H1 (cell line): ENCODE measurements around the gene GHRHR. TPM values are rescaled to one million over a fixed set of nuclear protein-coding genes. Genes with fewer than 3 reads are reported as not detected.
A peak's percentile ranks its signal among the peaks of the same experiment; 100 is the strongest.

Experiments
- CTCF ChIA-PET: fragments of 300-600 bp; sonication (Branson Sonifier 250); formaldehyde crosslinking; loops from one replicate; lab custom pipeline; 2021; ENCODE audit not compliant: partially characterized antibody; lab: Charles Lee
- POLR2A ChIA-PET: fragments of 300-600 bp; sonication (Branson Sonifier 250); formaldehyde crosslinking; loops from one replicate; lab custom pipeline; 2021; ENCODE audit warnings: inconsistent platforms; ENCODE audit not compliant: partially characterized antibody; lab: Charles Lee
- DNase-seq, 2 experiments: peaks; one replicate each; pipeline versions ENCODE4 v3.0.0 to v3.0.0-alpha.2; 2010 to 2022; ENCODE audit warnings: low spot score in 2 of 2, low read depth in 1 of 2, mixed read lengths in 1 of 2
- FAIRE-seq: peaks from 2 replicates; lab custom pipeline; 2011; peaks lifted over from hg19 to GRCh38; lab: Jason Lieb, UNC
- H2AFZ ChIP-seq: 2 replicates; pipeline ENCODE4 v1.8.1; 2012; ENCODE audit warnings: low read length, inconsistent platforms
- H2AK5ac ChIP-seq: 2 replicates; pipeline ENCODE4 v1.6.1; 2013; ENCODE audit warnings: low read depth, low read length
- H2BK120ac ChIP-seq: replicated peaks from 2 replicates; pipeline ENCODE3; 2013; ENCODE audit warnings: low read depth, low read length, inconsistent platforms
- H2BK12ac ChIP-seq: 2 replicates; pipeline ENCODE4 v1.6.1; 2013; ENCODE audit warnings: low read depth, low read length
- H2BK15ac ChIP-seq: 2 replicates; pipeline ENCODE4 v1.6.1; 2013; ENCODE audit warnings: low read length
- H2BK20ac ChIP-seq: 2 replicates; pipeline ENCODE4 v1.6.1; 2013; ENCODE audit warnings: low read length
- H2BK5ac ChIP-seq: 2 replicates; pipeline ENCODE4 v1.6.1; 2013; ENCODE audit warnings: low read depth, low read length
- H3K14ac ChIP-seq: 2 replicates; pipeline ENCODE4 v1.6.1; 2013; ENCODE audit warnings: inconsistent platforms; ENCODE audit not compliant: insufficient read length
- H3K18ac ChIP-seq: 2 replicates; pipeline ENCODE4 v1.6.1; 2013; ENCODE audit warnings: low read length; ENCODE audit errors: extremely low read depth
- H3K23ac ChIP-seq: 2 replicates; pipeline ENCODE4 v1.6.1; 2013; ENCODE audit warnings: inconsistent platforms; ENCODE audit not compliant: insufficient read length
- H3K23me2 ChIP-seq: 2 replicates; pipeline ENCODE4 v1.6.1; 2013; ENCODE audit warnings: low read depth, low read length
- H3K27ac ChIP-seq: 2 replicates; pipeline ENCODE4 v1.6.1; 2011; ENCODE audit warnings: low read depth, low read length, inconsistent platforms
- H3K27me3 ChIP-seq, 4 experiments: replicated peaks in 1 of 4; 1 replicate in 1 of 4; 2 replicates in 3 of 4; pipeline versions ENCODE4 v1.6.1 to v1.8.1; 2011 to 2013; ENCODE audit warnings: low read length in 3 of 4, mild to moderate bottlenecking in 3 of 4, inconsistent platforms in 2 of 4, mixed read lengths in 2 of 4, moderate library complexity in 1 of 4; ENCODE audit not compliant: control insufficient read depth in 3 of 4, insufficient read depth in 3 of 4; ENCODE audit errors: extremely low read depth in 1 of 4
- H3K36me3 ChIP-seq, 4 experiments: 2 replicates each; pipeline versions ENCODE4 v1.6.1 to v1.8.1; 2011 to 2013; ENCODE audit warnings: mild to moderate bottlenecking in 4 of 4, low read length in 3 of 4, moderate library complexity in 2 of 4, control low read depth in 1 of 4, inconsistent platforms in 1 of 4; ENCODE audit not compliant: insufficient read depth in 4 of 4, control insufficient read depth in 2 of 4
- H3K4ac ChIP-seq: replicated peaks from 2 replicates; pipeline ENCODE3; 2013; ENCODE audit warnings: low read length, low read depth, mixed read lengths, inconsistent platforms; ENCODE audit not compliant: insufficient read length
- H3K4me1 ChIP-seq, 4 experiments: replicated peaks in 1 of 4; 1 replicate in 1 of 4; 2 replicates in 3 of 4; pipeline versions ENCODE4 v1.6.1 to v1.8.1; 2011 to 2013; ENCODE audit warnings: low read length in 3 of 4, inconsistent platforms in 2 of 4, mixed read lengths in 1 of 4; ENCODE audit not compliant: insufficient read depth in 4 of 4, control insufficient read depth in 3 of 4
- H3K4me2 ChIP-seq, 2 experiments: 2 replicates each; pipeline versions ENCODE4 v1.6.1 to v1.8.1; 2011 to 2013; ENCODE audit warnings: low read depth in 2 of 2, low read length in 2 of 2, control low read depth in 1 of 2, inconsistent platforms in 1 of 2, mild to moderate bottlenecking in 1 of 2; ENCODE audit not compliant: insufficient read depth in 1 of 2
- H3K4me3 ChIP-seq, 4 experiments: fragments of 200-600, 300-600 bp in 1 of 4; sonication (generic), shearing (Covaris generic), sonication (Bioruptor Twin) in 1 of 4; 2 replicates each; pipeline versions ENCODE4 v1.5.1 to v1.8.1; 2011 to 2016; ENCODE audit warnings: low read length in 4 of 4, low read depth in 3 of 4, control low read depth in 2 of 4, inconsistent platforms in 2 of 4, mild to moderate bottlenecking in 2 of 4, mixed read lengths in 1 of 4, moderate library complexity in 1 of 4; ENCODE audit not compliant: insufficient read depth in 2 of 4; ENCODE audit errors: extremely low read depth in 1 of 4
- H3K56ac ChIP-seq: replicated peaks from 2 replicates; pipeline ENCODE3; 2013; ENCODE audit warnings: low read depth, mild to moderate bottlenecking, mixed read lengths, low read length, inconsistent platforms; ENCODE audit not compliant: insufficient read length
- H3K79me1 ChIP-seq: 2 replicates; pipeline ENCODE4 v1.6.1; 2013; ENCODE audit warnings: low read depth, low read length, control low read depth
- H3K79me2 ChIP-seq, 2 experiments: 2 replicates each; pipeline versions ENCODE4 v1.6.1 to v1.8.1; 2012 to 2013; ENCODE audit warnings: low read length in 2 of 2, mild to moderate bottlenecking in 2 of 2, inconsistent platforms in 1 of 2; ENCODE audit not compliant: insufficient read depth in 2 of 2, control insufficient read depth in 1 of 2
- H3K9ac ChIP-seq, 4 experiments: replicated peaks in 1 of 4; 1 replicate in 1 of 4; 2 replicates in 3 of 4; pipeline versions ENCODE4 v1.6.1 to v1.8.1; 2011 to 2013; ENCODE audit warnings: low read depth in 3 of 4, low read length in 3 of 4, control low read depth in 2 of 4, mild to moderate bottlenecking in 2 of 4, moderate library complexity in 2 of 4, inconsistent platforms in 1 of 4; ENCODE audit errors: extremely low read depth in 1 of 4
- H3K9me3 ChIP-seq, 2 experiments: 2 replicates each; pipeline versions ENCODE4 v1.6.1 to v1.8.1; 2012 to 2013; ENCODE audit warnings: mild to moderate bottlenecking in 2 of 2, moderate library complexity in 2 of 2, control low read depth in 1 of 2, inconsistent platforms in 1 of 2, low read depth in 1 of 2, low read length in 1 of 2, mixed read lengths in 1 of 2; ENCODE audit not compliant: insufficient read depth in 2 of 2
- H4K20me1 ChIP-seq, 2 experiments: replicated peaks in 1 of 2; 2 replicates each; pipeline versions ENCODE3 to v1.8.1; 2011 to 2013; ENCODE audit warnings: inconsistent platforms in 2 of 2, low read length in 2 of 2, mild to moderate bottlenecking in 1 of 2; ENCODE audit not compliant: insufficient read depth in 2 of 2, control insufficient read depth in 1 of 2
- H4K5ac ChIP-seq: 2 replicates; pipeline ENCODE4 v1.6.1; 2013; ENCODE audit warnings: low read length, low read depth, mixed read lengths, inconsistent platforms; ENCODE audit not compliant: insufficient read length
- H4K8ac ChIP-seq: 2 replicates; pipeline ENCODE4 v1.8.0; 2013; ENCODE audit warnings: mild to moderate bottlenecking, moderate library complexity, low read length, inconsistent platforms; ENCODE audit not compliant: insufficient read depth; ENCODE audit errors: extremely low read depth
- H4K91ac ChIP-seq: replicated peaks from 2 replicates; pipeline ENCODE3; 2013; ENCODE audit warnings: low read length, mixed read lengths, inconsistent platforms; ENCODE audit not compliant: insufficient read length
- BRCA1 ChIP-seq: IDR thresholded peaks from 2 replicates; pipeline ENCODE4 v1.6.1; 2012; ENCODE audit warnings: low read depth, low read length, improper control_type of control experiment
- CBX8 ChIP-seq: fragments of 300-800, 300-1000 bp; sonication (generic); IDR thresholded peaks from 2 replicates; pipeline ENCODE4 v1.7.1; 2016; ENCODE audit warnings: low read depth, low read length, borderline replicate concordance
- EP300 ChIP-seq, 2 experiments: IDR thresholded peaks; 1 replicate in 1 of 2; 2 replicates in 1 of 2; pipeline ENCODE4 v1.6.1; 2011 to 2012; ENCODE audit warnings: low read depth in 2 of 2, low read length in 2 of 2, mild to moderate bottlenecking in 2 of 2, borderline replicate concordance in 1 of 2, inconsistent platforms in 1 of 2, moderate library complexity in 1 of 2
- EZH2 ChIP-seq: fragments of 200-600 bp; sonication (generic); IDR thresholded peaks from 2 replicates; pipeline ENCODE4 v1.7.1; 2012; ENCODE audit warnings: low read depth, mild to moderate bottlenecking, moderate library complexity, low read length, inconsistent platforms; ENCODE audit not compliant: severe bottlenecking
- FOSL1 ChIP-seq: IDR thresholded peaks from 2 replicates; pipeline ENCODE4 v1.6.1; 2011; ENCODE audit warnings: mild to moderate bottlenecking, low read depth, low read length, moderate library complexity; ENCODE audit not compliant: insufficient read depth
- GABPA ChIP-seq: IDR thresholded peaks from 2 replicates; pipeline ENCODE4 v1.6.1; 2011; ENCODE audit warnings: mild to moderate bottlenecking, low read length, moderate library complexity, borderline replicate concordance; ENCODE audit not compliant: insufficient read depth
- JUN ChIP-seq: IDR thresholded peaks from 2 replicates; pipeline ENCODE4 v1.6.1; 2011; ENCODE audit warnings: low read depth, mild to moderate bottlenecking, improper control_type of control experiment, low read length
- KDM5A ChIP-seq: fragments of 200-600 bp; IDR thresholded peaks from 2 replicates; pipeline ENCODE4 v1.7.1; 2012; ENCODE audit warnings: mild to moderate bottlenecking, low read length, inconsistent platforms, mixed read lengths
- POLR2AphosphoS5 ChIP-seq: IDR thresholded peaks from 2 replicates; pipeline ENCODE4 v1.6.1; 2011; ENCODE audit warnings: low read depth, low read length
- SUZ12 ChIP-seq: fragments of 200-600 bp; sonication (generic); IDR thresholded peaks from 2 replicates; pipeline ENCODE4 v1.6.1; 2012; ENCODE audit warnings: mild to moderate bottlenecking, inconsistent platforms, low read length, moderate library complexity, mixed read lengths
- TCF12 ChIP-seq: IDR thresholded peaks from 2 replicates; pipeline ENCODE4 v1.6.1; 2011; ENCODE audit warnings: low read depth, mild to moderate bottlenecking, low read length
- TEAD4 ChIP-seq: IDR thresholded peaks from 2 replicates; pipeline ENCODE4 v1.6.1; 2012; ENCODE audit warnings: low read depth, low read length, inconsistent platforms, mixed read lengths
- WGBS, 2 experiments: shearing (Covaris generic) in 1 of 2; methylation state at CpG; one replicate each; pipeline versions ENCODE4 v1.1.6 to v1.1.7; 2013 to 2015; ENCODE audit warnings: low lambda C conversion rate in 2 of 2, mixed read lengths in 2 of 2, inconsistent platforms in 1 of 2, low coverage in 1 of 2, missing lambda C conversion rate in 1 of 2; ENCODE audit not compliant: insufficient replicate concordance in 2 of 2, insufficient coverage in 1 of 2, insufficient read length in 1 of 2; ENCODE audit errors: extremely low coverage in 1 of 2, missing lambda C conversion rate in 1 of 2; 5-methylcytosine and 5-hydroxymethylcytosine counted together
- polyA plus RNA-seq, 7 experiments: library from polyadenylated mRNA; depleted of rRNA in 3 of 7; stranded (reverse) in 5 of 7; unstranded in 2 of 7; fragments of >200 nt in 5 of 7; fragments of 200-250 nt in 2 of 7; gene quantifications; 1 replicate in 5 of 7; 2 replicates in 1 of 7; 4 replicates in 1 of 7; pipeline versions ENCODE4 v1.2.1 to v1.2.3, GENCODE V29; 2011 to 2013; ENCODE audit warnings: missing spikeins in 2 of 7, mixed read lengths in 2 of 7
- total RNA-seq: library from RNA; stranded (reverse); fragmentation: NEBNext Ultra II Directional; extraction: Animal tissue kit (Norgen Biotek cat#: 25700); gene quantifications from 2 replicates; pipeline ENCODE4 v1.2.1, GENCODE V29; 2021

GHRHR gene
- total and polyA plus RNA-seq, 2 of the 8 experiments (the other 6 are each of a cell fraction or from before 2014, with no cell fraction given) = 0.60 to 6.5 TPM

DNA sequence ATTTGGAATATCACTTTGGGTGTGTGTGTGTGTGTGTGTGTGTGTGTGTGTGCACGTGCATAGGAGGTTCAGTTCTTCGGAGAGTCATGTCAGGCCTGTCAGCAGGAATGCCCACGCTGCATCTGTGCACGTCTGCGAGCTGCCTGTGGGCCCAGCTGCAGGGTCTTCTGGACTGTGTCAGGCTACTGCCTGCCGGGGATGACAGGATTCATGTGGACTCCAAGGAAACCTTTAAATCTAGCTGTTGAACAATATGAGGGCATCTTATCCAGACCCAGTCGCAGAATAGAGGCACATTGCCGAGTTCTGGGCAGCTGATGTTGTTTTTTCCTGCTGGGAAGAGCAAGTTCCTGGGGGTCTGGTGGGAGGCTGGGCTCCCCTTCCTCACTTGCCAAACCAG, 33.1 kb upstream of the GHRHR start:
- Histone ChIP-seq H3K9ac (no peak overlapping the region), H3K18ac (no peak overlapping the region), H3K79me2 (no peaks in the 10 kb centered on the region), H2BK15ac (no peak overlapping the region), H3K27ac (no peak overlapping the region), H3K14ac (no peak overlapping the region), H3K4ac (no peak overlapping the region), H4K91ac (no peak overlapping the region), H3K56ac (no peak overlapping the region), H3K36me3 (no peaks in the 10 kb centered on the region), H2AFZ (no peak overlapping the region), H4K8ac (no peak overlapping the region; the same call in 1 of the 2 replicates), H2BK12ac (no peak overlapping the region), H3K79me1 (no peaks in the 10 kb centered on the region), H2BK20ac (no peak overlapping the region), H3K4me2 (no peak overlapping the region), H3K9me3 (no peaks in the 10 kb centered on the region), H3K23me2 (no peaks in the 10 kb centered on the region; the same call in 1 of the 2 replicates), H4K20me1 (no peaks in the 10 kb centered on the region), H3K27me3 (0 out of 7 replicates have a peak, but pooled peaks cover 0 to 8% (median 0%) of the 10 kb centered on the region in 4 experiments), H3K4me1 (peaks cover 0 to 9% (median 6%) of the 10 kb centered on the region in 4 experiments; a peak in 6 of 7 replicates), H2BK5ac (no peak overlapping the region), H4K5ac (no peak overlapping the region), H2BK120ac (no peak overlapping the region), H3K4me3 (no peak overlapping the region), H2AK5ac (no peak overlapping the region), H3K23ac (no peak overlapping the region)
- TF ChIP-seq EZH2 (no peak), TEAD4 (no peak), FOSL1 (no peak), KDM5A (no peak), CBX8 (no peak), BRCA1 (no peak), GABPA (no peak), POLR2AphosphoS5 (no peak), TCF12 (no peak), JUN (no peak), SUZ12 (no peak), EP300 (IDR thresholded peaks at IDR 0.05; ENCODE audit: borderline replicate concordance in 1 of 2, low read depth in 2 of 2, low read length in 2 of 2) (no peak)
- FAIRE-seq = no peak
- POLR2A ChIA-PET = no interaction called here
- peak in 1 of 2 experiments; percentile 28 for DNase-seq
- CTCF ChIA-PET = interaction anchor here (1.1 to 12.0 kb wide), 6 partner anchors 12 to 192 kb away, joined by 3 to 309 read pairs (median 5); partner anchors contain the start of genes AQP1 and GHRHR
- WGBS, 2 experiments = 83% methylated on average over 8 of the region's 8 CpGs; no CpG with 5 or more reads in 1 of the 2 experiments
